ENCODE results near the gene ZNF254. TPM values are rescaled to one million over a fixed set of nuclear protein-coding genes. Genes with fewer than 3 reads are reported as not detected.

ZNF254 gene
- polyA plus RNA-seq, 2 of the 4 experiments (the other 2 are of a cell fraction): 7.8 to 12.1 TPM

- H3K4me3 ChIP-seq: no peak overlapping the region
- TF ChIP-seq CHD2 (IDR thresholded peaks at IDR 0.05; ENCODE audit: low read length, partially characterized antibody) (no peak), PBX3 (IDR thresholded peaks at IDR 0.05) (no peak), SREBF2 (IDR thresholded peaks at IDR 0.05) (no peak), FOSB (CRISPR knock-in tag; IDR thresholded peaks at IDR 0.05) (no peak), NR3C1 (IDR thresholded peaks at IDR 0.05) (no peak), HOXA7 (CRISPR knock-in tag; IDR thresholded peaks at IDR 0.05) (no peak), TFCP2L1 (CRISPR knock-in tag; IDR thresholded peaks at IDR 0.05) (no peak), POLR2AphosphoS2 (conservative IDR thresholded peaks at IDR 0.05; ENCODE audit: low read length) (no peak), RCOR1 (IDR thresholded peaks at IDR 0.05; ENCODE audit: low read depth, low read length) (no peak), TP53 (CRISPR knock-in tag; IDR thresholded peaks at IDR 0.05) (no peak)
- TF ChIP-seq, protein P1, sequence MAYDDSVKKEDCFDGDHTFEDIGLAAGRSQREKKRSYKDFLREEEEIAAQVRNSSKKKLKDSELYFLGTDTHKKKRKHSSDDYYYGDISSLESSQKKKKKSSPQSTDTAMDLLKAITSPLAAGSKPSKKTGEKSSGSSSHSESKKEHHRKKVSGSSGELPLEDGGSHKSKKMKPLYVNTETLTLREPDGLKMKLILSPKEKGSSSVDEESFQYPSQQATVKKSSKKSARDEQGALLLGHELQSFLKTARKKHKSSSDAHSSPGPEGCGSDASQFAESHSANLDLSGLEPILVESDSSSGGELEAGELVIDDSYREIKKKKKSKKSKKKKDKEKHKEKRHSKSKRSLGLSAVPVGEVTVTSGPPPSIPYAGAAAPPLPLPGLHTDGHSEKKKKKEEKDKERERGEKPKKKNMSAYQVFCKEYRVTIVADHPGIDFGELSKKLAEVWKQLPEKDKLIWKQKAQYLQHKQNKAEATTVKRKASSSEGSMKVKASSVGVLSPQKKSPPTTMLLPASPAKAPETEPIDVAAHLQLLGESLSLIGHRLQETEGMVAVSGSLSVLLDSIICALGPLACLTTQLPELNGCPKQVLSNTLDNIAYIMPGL (CRISPR knock-in tag; IDR thresholded peaks at IDR 0.05; ENCODE audit: borderline replicate concordance): no peak
- peaks cover 79% of the 10 kb centered on the region for H3K9me3 ChIP-seq
- CTCF ChIA-PET: no interaction called here
- no peak overlapping the region for H3K27ac ChIP-seq
- POLR2A ChIA-PET: no interaction called here
- no peak overlapping the region for H3K4me2 ChIP-seq
- FAIRE-seq (peak; percentile 56), ATAC-seq (no peak), DNase-seq (ENCODE audit: low read depth in 1 of 2, low spot score in 1 of 2) (no peak)
- no peaks in the 10 kb centered on the region for H3K4me1 ChIP-seq
Observed at GRCh38 chr19:24141612-24142011, 54.6 kb downstream of the ZNF254 start.

DNA sequence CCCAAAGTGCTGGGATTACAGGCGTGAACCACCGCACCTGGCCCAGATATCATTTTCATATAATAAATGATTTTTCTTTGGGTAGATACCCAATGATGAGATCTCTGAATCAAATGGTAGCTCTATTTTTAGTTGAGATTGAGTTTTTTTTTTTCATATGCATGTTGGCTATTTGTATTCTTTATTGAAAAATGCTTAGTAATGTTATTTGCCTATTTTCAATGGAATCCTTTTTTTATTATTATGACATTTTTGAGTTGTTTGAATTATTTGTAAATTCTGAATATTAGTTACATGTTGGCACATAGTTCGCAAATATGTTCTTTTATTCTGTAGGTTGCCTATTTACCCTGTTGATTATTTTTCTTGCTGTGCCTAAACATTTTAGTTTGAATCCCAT, 55.8 kb downstream of the ZNF254 start:
- DNase-seq (ENCODE audit: low read depth in 1 of 2, low spot score in 1 of 2) (no peak), FAIRE-seq (peak; percentile 82), ATAC-seq (no peak)
- Histone ChIP-seq H3K27ac (no peak overlapping the region), H3K4me1 (no peaks in the 10 kb centered on the region), H3K9me3 (peaks cover 77% of the 10 kb centered on the region), H3K4me2 (no peak overlapping the region), H3K4me3 (no peak overlapping the region)
- 92% methylated on average over 3 of the region's 3 CpGs for WGBS (ENCODE audit: missing lambda C conversion rate)
- CTCF ChIA-PET: no interaction called here
- TF ChIP-seq FOSB (CRISPR knock-in tag; IDR thresholded peaks at IDR 0.05) (no peak), MAFK (IDR thresholded peaks at IDR 0.05; ENCODE audit: partially characterized antibody) (peak; percentile 52), JUN (IDR thresholded peaks at IDR 0.05) (no peak)
- POLR2A ChIA-PET: no interaction called here

- DNase-seq (ENCODE audit: low read depth in 1 of 2, low spot score in 1 of 2) (peak in 1 of 2 experiments; percentile 35), ATAC-seq (no peak), FAIRE-seq (no peak)
- TF ChIP-seq RAD21 (conservative IDR thresholded peaks at IDR 0.05 in 1 of 2, IDR thresholded peaks at IDR 0.05 in 1 of 2): peak; percentile 13 to 41; a peak in 2 of 5 replicates
- no peak for TF ChIP-seq JUN (IDR thresholded peaks at IDR 0.05)
- 30% methylated on average over 2 of the region's 2 CpGs for WGBS (ENCODE audit: missing lambda C conversion rate)
- H3K4me1 ChIP-seq: no peaks in the 10 kb centered on the region
- H3K27ac ChIP-seq: no peak overlapping the region
- POLR2A ChIA-PET: no interaction called here
- no peak overlapping the region for H3K4me3 ChIP-seq
- CTCF ChIA-PET: interaction anchor here (1.5 kb wide), 1 partner anchor 10 kb away, joined by 4 read pairs; no protein-coding TSS in a partner anchor
- peaks cover 61% of the 10 kb centered on the region for H3K9me3 ChIP-seq
- no peak overlapping the region for H3K4me2 ChIP-seq
Observed at GRCh38 chr19:24159707-24160106, 72.7 kb downstream of the ZNF254 start.

GRCh38 chr19:24166055-24166454, 79.1 kb downstream of the ZNF254 start:
- WGBS (ENCODE audit: missing lambda C conversion rate): 6% methylated on average over 3 of the region's 3 CpGs
- peaks cover 48% of the 10 kb centered on the region for H3K9me3 ChIP-seq

More at GRCh38 chr19:24166055-24166454, 79.1 kb downstream of the ZNF254 start:
- no peak overlapping the region for H3K27ac ChIP-seq
- DNase-seq (ENCODE audit: low read depth in 1 of 2, low spot score in 1 of 2) (no peak), ATAC-seq (no peak), FAIRE-seq (no peak)
- H3K4me2 ChIP-seq: no peak overlapping the region
- ChIA-PET CTCF (no interaction called here), POLR2A (no interaction called here)
- no peaks in the 10 kb centered on the region for H3K4me1 ChIP-seq
- TF ChIP-seq SREBF2 (IDR thresholded peaks at IDR 0.05): no peak
- TF ChIP-seq SMC3 (IDR thresholded peaks at IDR 0.05): no peak
- TF ChIP-seq ZFP36 (IDR thresholded peaks at IDR 0.05; ENCODE audit: borderline replicate concordance, partially characterized antibody): no peak
- no peak for TF ChIP-seq GATA3 (IDR thresholded peaks at IDR 0.05; ENCODE audit: borderline replicate concordance)
- TF ChIP-seq HOXA7 (CRISPR knock-in tag; IDR thresholded peaks at IDR 0.05): no peak
- TF ChIP-seq RCOR1 (IDR thresholded peaks at IDR 0.05; ENCODE audit: low read depth, low read length): no peak
- no peak for TF ChIP-seq KDM1A (IDR thresholded peaks at IDR 0.05; ENCODE audit: low read depth)
- TF ChIP-seq EP300 (IDR thresholded peaks at IDR 0.05): no peak
- no peak for TF ChIP-seq HOXB13 (CRISPR knock-in tag; IDR thresholded peaks at IDR 0.05; ENCODE audit: low read depth)
- TF ChIP-seq, protein P2, sequence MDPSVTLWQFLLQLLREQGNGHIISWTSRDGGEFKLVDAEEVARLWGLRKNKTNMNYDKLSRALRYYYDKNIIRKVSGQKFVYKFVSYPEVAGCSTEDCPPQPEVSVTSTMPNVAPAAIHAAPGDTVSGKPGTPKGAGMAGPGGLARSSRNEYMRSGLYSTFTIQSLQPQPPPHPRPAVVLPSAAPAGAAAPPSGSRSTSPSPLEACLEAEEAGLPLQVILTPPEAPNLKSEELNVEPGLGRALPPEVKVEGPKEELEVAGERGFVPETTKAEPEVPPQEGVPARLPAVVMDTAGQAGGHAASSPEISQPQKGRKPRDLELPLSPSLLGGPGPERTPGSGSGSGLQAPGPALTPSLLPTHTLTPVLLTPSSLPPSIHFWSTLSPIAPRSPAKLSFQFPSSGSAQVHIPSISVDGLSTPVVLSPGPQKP (IDR thresholded peaks at IDR 0.05; ENCODE audit: low read depth, low read length): no peak
- no peak for TF ChIP-seq KDM5A (IDR thresholded peaks at IDR 0.05)
- H3K4me3 ChIP-seq: no peak overlapping the region
